ENCODE data around the gene SPG7. TPM values are rescaled to one million over a fixed set of nuclear protein-coding genes. Genes with fewer than 3 reads are reported as not detected.
"Not testable (repeated sequence)": the region's sequence is repeated elsewhere in the genome, so short reads cannot be mapped to it uniquely, and the experiment has no call there.

The SPG7 gene
- total RNA-seq, 1 experiment from 2014 or later = 53.9 TPM

DNA sequence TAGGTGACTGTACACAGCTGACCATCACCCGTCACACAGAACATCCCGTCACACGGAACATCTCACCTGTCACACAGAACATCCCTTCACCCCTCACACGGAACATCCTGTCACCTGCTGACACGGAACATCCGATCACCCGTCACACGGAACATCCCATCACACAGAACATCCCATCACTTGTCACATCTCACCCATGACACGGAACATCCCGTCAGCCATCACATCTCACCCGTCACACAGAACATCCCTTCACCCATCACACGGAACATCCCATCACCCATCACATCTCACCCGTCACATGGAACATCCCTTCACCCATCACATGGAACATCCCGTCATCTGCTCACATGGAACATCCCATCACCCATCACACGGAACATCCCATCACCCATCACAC is 71.1 kb downstream of the SPG7 start:
- DNase-seq (ENCODE audit: low read depth, low spot score) = no peak
- in situ Hi-C loops (cut with HindIII; ENCODE audit: low pct_unique_long_range_greater_than_20kb, low sequenced_read_pairs) = no loop called here

DNA sequence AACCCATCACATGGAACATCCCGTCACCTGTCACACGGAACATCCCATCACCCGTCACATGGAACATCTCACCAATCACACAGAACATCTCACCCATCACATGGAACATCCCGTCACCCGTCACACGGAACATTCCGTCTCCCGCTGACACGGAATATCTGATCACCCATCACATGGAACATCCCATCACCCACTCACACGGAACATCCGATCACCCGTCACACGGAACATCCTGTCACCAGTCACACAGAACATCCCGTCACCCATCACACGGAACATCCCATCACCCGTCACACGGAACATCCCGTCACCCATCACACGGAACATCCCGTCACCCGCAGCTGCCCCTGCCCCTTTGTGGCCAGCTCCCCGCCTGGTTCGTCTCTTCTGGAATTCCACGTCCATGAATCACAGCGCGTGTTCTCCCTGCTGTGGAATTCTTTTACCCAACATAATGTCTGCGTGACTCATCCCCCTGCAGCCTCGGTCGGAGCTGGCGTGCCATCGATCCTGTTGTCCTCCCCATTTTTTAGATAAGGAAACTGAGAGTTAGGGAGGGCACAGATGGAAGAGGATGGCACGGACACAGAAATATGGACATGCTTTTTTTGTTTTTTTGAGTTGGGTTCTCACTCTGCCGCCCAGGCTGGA is 73.0 kb downstream of the SPG7 start:
- no peak for DNase-seq (ENCODE audit: low read depth, low spot score)
- in situ Hi-C loops (cut with HindIII; ENCODE audit: low pct_unique_long_range_greater_than_20kb, low sequenced_read_pairs) = no loop called here

DNA sequence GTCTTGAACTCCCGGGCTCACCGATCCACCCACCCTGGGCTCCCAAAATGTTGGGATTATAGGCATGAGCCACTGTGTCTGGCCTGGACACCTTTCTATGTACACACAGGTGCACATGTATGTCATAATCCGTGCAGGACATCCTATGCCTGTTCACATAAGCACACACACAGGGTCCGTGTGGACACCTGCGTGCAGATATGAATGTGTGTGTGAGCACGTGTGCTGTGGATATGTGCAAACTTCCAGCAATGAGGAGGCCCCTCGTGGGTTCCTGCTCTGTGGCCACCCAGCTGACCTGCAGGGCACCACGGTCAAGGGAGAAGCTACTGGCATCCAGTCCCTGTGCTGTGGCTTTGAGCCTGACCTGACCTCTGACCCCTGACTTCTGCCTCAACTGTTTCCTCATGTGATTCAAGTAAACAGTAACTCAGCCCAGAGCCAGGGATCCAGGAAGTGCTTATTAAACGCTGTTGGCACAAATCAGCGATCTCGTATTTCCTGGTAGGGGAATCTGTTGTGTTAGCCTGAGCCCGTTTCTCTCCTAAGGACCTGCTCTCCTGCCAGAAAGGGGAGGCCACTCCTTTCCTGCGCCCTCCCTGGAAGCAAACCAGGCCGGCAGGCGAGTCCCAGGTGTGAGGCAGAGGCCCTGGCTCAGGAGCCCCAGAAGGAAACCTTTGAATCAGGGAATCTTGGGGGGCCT is 73.8 kb downstream of the SPG7 start:
- no peak for DNase-seq (ENCODE audit: low read depth, low spot score)
- in situ Hi-C loops (cut with HindIII; ENCODE audit: low pct_unique_long_range_greater_than_20kb, low sequenced_read_pairs) = no loop called here

DNA sequence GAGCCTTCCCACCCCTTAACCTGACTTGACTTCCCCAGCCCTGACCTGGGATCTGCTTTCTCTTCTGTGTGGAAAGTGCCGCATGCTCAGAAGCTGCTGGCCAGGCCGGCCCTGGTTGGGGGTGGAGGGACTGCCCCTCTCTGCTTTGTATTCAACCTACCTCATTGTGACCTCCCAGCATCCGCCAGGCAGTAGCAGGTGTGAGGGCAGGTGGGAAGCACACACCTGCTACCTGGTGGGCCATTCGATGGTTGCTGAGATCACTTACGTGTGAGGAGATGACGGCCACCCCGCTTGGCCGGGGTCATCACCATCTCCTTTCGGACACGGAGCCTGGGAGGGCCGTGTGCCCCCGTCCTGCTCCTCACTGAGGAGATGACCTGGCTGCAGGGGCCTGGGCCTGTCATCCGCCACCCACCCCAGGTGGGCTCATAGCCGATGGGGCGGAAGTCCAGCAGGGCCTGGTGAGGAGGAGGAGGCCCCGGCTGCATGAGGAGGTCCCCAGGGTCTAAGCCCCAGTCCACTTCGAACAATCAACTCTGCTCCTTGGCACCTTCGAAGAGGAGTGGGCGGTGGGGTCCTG is 74.5 kb downstream of the SPG7 start:
- DNase-seq (ENCODE audit: low read depth, low spot score) = no peak
- in situ Hi-C loops (cut with HindIII; ENCODE audit: low pct_unique_long_range_greater_than_20kb, low sequenced_read_pairs) = no loop called here

DNA sequence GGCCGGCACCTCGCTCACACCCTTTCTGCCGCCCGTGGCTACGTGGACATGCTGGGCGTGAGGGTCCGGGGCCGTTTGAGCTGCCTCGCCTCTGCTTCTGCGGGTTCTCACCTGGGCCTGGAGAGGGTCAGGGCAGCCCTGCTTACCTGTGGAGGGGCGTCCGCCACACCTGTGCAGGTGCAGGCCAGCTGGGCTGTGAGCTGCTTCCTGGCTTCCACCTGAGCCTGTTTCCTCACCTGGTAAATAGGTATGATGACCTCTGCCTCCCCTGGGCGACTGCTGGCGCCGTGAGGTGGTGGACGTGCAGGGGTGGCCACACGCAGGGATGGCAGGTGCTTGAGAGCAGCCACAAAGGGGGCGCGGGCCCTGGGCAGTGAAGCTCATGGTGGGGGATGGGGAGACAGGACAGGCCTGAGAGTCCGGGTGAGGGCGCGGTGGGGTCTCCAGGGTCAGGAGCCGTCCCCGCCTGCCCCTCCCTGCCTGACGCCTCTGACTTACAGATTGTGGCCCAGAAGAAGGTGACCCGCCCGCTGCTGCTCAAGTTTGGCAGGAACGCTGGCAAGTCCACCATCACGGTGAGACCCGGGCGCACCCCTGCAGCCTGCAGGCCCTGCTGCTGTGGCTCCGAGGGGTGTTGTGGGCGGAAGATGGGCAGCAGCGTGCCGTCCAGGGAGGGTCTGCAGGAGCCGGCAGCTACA is 75.1 kb downstream of the SPG7 start:
- in situ Hi-C loops (cut with HindIII; ENCODE audit: low pct_unique_long_range_greater_than_20kb, low sequenced_read_pairs) = no loop called here
- DNase-seq (ENCODE audit: low read depth, low spot score) = no peak

DNA sequence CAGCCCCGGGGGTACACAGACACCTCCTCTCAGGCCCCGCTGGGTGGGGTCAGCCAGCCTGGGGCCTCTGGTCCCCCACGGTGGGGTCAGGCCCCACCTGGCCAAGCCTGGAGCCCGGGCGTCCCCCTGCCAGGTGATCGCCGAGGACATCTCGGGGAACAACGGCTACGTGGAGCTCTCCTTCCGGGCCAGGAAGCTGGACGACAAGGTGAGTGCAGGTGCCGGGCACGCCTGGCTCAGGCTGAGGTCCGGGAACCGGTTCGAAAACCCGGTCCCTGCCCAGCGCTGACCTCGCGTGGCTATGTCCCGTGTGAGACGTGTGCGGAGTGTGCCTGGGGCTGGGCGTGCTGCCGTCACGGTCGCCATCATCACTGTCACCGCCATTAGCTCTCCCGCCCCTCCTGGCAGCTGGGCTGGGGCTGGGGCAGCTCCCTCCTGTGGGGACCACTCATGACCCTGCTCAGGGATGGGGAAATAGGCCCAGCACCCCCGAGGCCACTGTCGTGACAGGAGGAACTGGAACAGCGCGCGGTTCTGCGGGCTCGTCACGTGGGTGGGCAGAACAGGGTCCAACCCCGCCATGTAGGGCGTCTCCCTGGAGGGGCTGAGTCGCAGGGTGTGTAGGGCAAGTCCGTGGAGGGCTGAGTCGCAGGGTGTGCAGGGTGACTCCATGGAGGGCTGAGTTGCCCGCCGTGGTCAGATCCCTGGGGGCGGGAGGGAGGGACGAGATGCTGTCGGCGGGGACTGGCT is 75.9 kb downstream of the SPG7 start:
- in situ Hi-C loops (cut with HindIII; ENCODE audit: low pct_unique_long_range_greater_than_20kb, low sequenced_read_pairs) = no loop called here
- DNase-seq (ENCODE audit: low read depth, low spot score) = no peak

DNA sequence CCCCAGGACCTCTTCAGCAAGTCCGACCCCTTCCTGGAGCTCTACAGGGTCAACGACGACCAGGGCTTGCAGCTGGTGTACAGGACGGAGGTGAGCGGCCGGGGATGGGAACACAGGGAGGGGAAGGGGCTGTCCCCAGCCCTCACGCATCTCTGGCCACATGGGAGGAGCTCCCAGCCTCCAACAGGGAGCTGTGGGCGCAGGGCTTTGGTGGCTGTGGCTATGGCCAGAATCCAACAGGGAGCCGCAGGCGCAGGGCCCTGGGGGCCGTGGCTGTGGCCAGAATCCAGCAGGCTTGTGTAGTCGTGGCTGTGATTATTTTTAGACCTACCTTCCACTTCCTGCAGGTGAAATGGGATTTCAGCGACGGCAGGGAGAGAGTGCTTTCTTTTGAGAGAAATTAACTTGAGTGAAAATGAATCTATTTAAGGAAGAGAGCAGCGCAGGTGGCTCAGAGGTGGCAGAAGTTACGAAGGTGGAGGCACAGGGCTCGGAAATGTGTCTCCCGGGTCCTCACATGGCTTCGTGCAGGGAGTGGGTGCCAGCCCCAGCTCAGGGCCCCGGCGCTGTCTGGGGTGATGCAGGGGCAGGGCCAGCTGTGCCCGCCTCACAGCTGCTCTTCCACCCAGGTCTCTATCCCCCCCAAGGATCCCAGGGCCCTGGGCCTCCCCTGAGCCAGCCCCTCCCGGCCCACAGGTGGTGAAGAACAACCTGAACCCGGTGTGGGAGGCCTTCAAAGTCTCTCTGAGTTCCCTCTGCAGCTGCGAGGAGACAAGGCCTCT is 76.8 kb downstream of the SPG7 start:
- in situ Hi-C loops (cut with HindIII; ENCODE audit: low pct_unique_long_range_greater_than_20kb, low sequenced_read_pairs) = no loop called here
- no peak for DNase-seq (ENCODE audit: low read depth, low spot score)

DNA sequence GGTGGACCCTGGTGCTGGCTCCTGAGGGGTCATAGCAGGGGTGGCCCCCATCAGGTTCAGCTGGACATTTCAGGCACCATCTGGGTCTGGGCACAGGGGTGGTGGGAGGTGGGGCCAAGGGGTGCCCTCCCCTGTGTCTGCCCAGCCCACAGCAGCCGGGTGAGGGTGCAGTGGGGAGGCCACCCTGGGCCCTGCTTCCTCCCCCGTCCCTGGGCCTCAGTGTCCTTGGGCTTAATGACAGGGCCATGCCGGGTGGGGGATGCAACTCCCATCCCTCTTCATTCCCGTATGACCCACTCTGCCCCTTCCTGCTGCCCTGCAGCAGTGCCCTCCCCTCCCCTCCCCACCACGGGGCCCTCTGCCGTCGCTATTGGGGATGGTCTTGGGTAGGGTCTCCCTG is 78.0 kb downstream of the SPG7 start:
- in situ Hi-C loops (cut with HindIII; ENCODE audit: low pct_unique_long_range_greater_than_20kb, low sequenced_read_pairs) = no loop called here
- DNase-seq (ENCODE audit: low read depth, low spot score) = no peak

DNA sequence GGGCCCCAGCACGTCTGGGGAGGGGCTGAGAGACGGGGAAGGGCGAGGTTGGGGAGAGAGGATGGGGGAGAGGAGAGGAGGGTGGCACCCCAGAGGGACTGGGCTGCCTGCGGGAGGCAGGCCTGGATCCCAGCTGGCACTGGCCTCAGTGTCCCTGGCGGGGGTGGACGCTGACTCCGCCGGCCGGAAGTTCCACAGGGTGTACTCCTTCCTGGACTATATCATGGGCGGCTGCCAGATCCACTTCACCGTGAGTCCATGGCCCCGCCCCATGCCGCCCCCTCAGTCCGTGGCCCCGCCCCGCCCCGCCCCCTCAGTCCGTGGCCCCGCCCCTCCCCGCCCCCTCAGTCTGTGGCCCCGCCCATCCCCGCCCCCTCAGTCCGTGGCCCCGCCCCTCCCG is 78.7 kb downstream of the SPG7 start:
- in situ Hi-C loops (cut with HindIII; ENCODE audit: low pct_unique_long_range_greater_than_20kb, low sequenced_read_pairs) = no loop called here
- DNase-seq (ENCODE audit: low read depth, low spot score) = no peak

DNA sequence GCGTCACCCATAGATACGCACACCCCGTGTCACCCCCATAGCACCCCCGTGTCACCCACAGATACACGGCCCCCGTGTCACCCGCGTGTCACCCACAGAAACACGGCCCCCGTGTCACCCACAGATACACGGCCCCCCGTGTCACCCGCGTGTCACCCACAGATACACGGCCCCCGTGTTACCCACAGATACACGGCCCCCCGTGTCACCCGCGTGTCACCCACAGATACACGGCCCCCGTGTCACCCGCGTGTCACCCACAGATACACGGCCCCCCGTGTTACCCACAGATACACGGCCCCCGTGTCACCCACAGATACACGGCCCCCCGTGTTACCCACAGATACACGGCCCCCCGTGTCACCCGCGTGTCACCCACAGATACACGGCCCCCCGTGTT is 79.5 kb downstream of the SPG7 start:
- in situ Hi-C loops (cut with HindIII; ENCODE audit: low pct_unique_long_range_greater_than_20kb, low sequenced_read_pairs) = not testable (repeated sequence)

DNA sequence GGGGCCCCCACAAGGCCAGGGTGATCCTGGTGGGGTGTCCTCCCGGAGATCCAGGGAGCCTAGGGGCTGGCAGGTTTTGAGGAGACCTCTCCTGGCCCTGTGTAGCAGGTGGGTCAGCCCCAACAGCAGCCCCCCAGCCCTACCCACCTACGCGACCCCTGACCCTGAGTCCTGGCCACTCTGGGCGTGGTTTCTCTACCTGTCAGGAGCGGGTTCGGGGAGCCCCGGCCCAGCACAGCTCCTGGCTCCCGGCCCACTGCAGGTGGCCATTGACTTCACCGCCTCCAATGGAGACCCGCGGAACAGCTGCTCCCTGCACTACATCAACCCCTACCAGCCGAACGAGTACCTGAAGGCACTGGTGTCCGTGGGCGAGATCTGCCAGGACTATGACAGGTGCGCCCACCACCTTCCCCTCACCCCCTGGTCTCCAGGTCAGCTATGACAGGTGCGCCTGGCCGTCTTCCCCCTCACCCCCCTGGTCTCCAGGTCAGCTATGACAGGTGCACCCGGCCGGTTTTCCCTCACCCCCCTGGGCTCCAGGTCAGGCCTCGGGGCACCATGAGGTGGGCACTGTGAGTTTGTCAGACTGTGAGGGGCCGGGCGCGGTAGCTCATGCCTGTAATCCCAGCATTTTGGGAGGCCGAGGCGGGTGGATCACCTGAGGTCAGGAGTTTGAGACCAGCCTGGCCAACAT is 80.4 kb downstream of the SPG7 start:
- in situ Hi-C loops (cut with HindIII; ENCODE audit: low pct_unique_long_range_greater_than_20kb, low sequenced_read_pairs) = no loop called here

More for the DNA sequence above, 79.5 kb downstream of the SPG7 start:
- DNase-seq (ENCODE audit: low read depth, low spot score) = not testable (repeated sequence)

DNA sequence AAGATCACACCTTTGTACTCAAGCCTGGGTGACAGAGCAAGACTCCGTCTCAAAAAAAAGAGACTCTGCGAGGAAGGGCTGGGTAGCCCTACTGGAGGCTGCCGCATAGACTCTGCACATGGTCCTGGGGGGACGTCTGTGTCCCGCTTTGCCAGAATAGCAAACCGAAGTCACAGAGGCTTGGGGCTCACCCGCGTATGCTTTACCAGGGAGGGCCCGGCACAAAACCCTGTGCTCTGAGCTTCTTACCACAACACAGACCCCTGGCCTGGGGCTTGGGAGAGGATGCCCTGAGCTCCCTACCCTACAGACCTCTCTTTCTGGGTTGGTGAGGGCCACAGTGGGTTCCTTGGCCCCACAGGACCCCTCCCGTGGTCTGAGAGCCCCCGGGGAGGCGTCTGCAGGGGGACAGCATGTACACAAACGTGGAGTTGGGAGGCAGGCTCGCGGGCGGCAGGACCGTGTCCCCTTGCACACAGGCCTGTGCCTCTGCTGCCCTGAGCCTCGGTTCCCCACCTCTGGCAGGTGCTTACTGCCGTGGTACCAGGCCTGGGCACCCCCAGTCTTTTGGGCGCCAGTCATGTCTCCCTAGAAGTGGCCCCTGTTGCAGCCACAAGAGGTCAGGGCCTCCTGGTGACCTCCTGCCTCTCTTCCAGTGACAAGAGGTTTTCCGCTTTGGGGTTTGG is 81.2 kb downstream of the SPG7 start:
- DNase-seq (ENCODE audit: low read depth, low spot score) = no peak
- in situ Hi-C loops (cut with HindIII; ENCODE audit: low pct_unique_long_range_greater_than_20kb, low sequenced_read_pairs) = no loop called here

More for the DNA sequence above, 80.4 kb downstream of the SPG7 start:
- DNase-seq (ENCODE audit: low read depth, low spot score) = no peak

DNA sequence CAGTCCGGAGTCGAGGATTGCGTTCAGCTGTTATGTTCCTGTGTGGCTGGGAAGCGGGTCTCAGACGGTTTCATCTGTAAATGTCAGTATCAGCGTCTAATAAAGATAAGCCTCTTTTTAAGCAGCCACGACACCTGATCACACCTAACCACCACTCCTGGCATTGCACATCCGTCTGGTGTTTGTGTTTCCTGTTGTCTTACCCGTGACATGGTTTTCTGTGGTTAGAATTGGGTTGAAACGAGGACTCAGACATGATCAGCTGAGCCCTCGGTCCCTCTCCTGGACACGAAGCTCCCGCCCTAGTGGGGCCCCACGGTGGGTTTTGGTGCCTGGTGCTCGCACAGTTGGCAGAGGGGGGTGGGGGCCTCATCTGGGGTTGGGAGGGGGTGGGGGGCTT is 85.6 kb downstream of the SPG7 start:
- in situ Hi-C loops (cut with HindIII; ENCODE audit: low pct_unique_long_range_greater_than_20kb, low sequenced_read_pairs) = no loop called here
- no peak for DNase-seq (ENCODE audit: low read depth, low spot score)

DNA sequence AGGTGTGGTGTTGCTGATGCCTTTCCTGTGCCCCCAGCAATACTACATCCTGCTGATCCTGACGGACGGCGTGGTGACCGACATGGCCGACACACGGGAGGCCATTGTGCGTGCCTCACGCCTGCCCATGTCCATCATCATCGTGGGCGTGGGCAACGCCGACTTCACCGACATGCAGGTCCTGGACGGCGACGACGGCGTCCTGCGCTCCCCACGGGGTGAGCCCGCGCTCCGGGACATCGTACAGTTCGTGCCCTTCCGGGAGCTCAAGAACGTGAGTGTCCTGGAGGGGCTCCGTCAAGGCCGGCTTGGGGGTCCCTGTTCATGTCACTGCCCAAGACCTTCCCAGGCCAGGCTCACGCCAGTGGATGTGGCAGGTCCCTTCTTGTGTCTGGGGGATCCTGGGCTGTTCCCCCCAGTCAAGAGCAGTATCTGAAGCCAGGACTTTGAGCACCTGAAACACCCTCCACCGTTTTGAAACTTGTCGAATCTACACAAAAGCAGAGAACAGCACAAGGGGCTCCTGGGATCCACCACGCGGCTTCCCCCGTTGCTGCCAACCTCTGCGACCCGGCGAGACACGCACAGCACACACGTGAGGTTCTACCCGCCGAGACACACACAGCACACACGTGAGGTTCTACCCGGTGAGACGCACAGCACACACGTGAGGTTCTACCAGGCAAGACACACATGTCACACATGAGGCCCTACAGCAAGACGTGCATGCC is 87.3 kb downstream of the SPG7 start:
- DNase-seq (ENCODE audit: low read depth, low spot score) = no peak
- in situ Hi-C loops (cut with HindIII; ENCODE audit: low pct_unique_long_range_greater_than_20kb, low sequenced_read_pairs) = no loop called here

DNA sequence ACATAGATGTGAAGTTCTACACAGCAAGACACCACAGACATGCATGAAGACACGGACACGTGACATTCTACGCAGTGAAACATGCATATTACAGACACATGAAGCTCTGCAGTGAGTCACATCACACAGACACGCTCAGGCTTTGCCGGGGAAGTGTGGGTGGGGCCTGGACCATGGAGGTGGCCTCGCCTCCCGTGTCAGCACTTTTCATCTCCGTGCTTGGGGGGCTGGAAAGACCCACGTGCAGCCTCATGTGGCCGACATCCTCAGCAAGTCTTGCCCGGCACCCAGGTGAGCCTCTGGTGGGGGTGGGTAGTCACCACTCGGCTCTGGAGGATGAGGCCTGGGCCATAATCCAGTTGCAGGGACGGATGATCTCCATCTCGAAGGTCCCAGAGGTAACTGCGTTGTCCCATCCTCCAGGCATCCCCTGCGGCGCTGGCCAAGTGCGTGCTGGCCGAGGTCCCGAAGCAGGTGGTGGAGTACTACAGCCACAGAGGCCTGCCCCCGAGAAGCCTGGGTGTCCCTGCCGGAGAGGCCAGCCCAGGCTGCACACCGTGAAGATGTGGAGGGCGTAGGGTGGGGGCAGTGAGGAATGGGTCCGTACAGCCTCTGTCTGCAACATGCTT is 88.0 kb downstream of the SPG7 start:
- in situ Hi-C loops (cut with HindIII; ENCODE audit: low pct_unique_long_range_greater_than_20kb, low sequenced_read_pairs) = no loop called here
- no peak for DNase-seq (ENCODE audit: low read depth, low spot score)
